NCI-H2171 (cell line): ENCODE data around the gene NFIA.
"Not testable (repeated sequence)": the region's sequence is repeated elsewhere in the genome, so short reads cannot be mapped to it uniquely, and the experiment has no call there.

ENCODE experiments used
- DNase-seq: peaks from one replicate; lab custom pipeline; 2025; lab: John Stamatoyannopoulos, UW

NFIA gene

GRCh38 chr1:61271412-61271789 is 189.0 kb downstream of the NFIA start:
- no peak for DNase-seq

GRCh38 chr1:61273167-61273705 is 190.9 kb downstream of the NFIA start:
- no peak for DNase-seq

GRCh38 chr1:61273861-61274260 is 191.5 kb downstream of the NFIA start:
- no peak for DNase-seq

- no peak for DNase-seq
Observed at GRCh38 chr1:61274939-61275338, 192.6 kb downstream of the NFIA start.

GRCh38 chr1:61276246-61276645 is 193.9 kb downstream of the NFIA start:
- DNase-seq: no peak

- DNase-seq: no peak
Observed at GRCh38 chr1:61277121-61277690, 194.8 kb downstream of the NFIA start.

- DNase-seq: not testable (repeated sequence)
Observed at GRCh38 chr1:61278503-61278902, 196.1 kb downstream of the NFIA start.

- no peak for DNase-seq
Observed at GRCh38 chr1:61278966-61279365, 196.6 kb downstream of the NFIA start.

- DNase-seq: no peak
Observed at GRCh38 chr1:61279570-61279969, 197.2 kb downstream of the NFIA start.

GRCh38 chr1:61280452-61280851 is 198.1 kb downstream of the NFIA start:
- no peak for DNase-seq

- DNase-seq: no peak
Observed at GRCh38 chr1:61282387-61282786, 200.0 kb downstream of the NFIA start.

GRCh38 chr1:61284248-61284854 is 202.0 kb downstream of the NFIA start:
- DNase-seq: no peak

GRCh38 chr1:61284936-61285335 is 202.6 kb downstream of the NFIA start:
- DNase-seq: peak; percentile 8

- DNase-seq: no peak
Observed at GRCh38 chr1:61285371-61285885, 203.1 kb downstream of the NFIA start.

- no peak for DNase-seq
Observed at GRCh38 chr1:61287014-61287413, 204.7 kb downstream of the NFIA start.

- no peak for DNase-seq
Observed at GRCh38 chr1:61287734-61288133, 205.4 kb downstream of the NFIA start.

- DNase-seq: no peak
Observed at GRCh38 chr1:61289232-61290098, 207.1 kb downstream of the NFIA start.

GRCh38 chr1:61290525-61290924 is 208.2 kb downstream of the NFIA start:
- no peak for DNase-seq

- no peak for DNase-seq
Observed at GRCh38 chr1:61293197-61293596, 210.8 kb downstream of the NFIA start.

- DNase-seq: no peak
Observed at GRCh38 chr1:61293986-61294504, 211.7 kb downstream of the NFIA start.

GRCh38 chr1:61294930-61295329 is 212.6 kb downstream of the NFIA start:
- DNase-seq: no peak

GRCh38 chr1:61295818-61296537 is 213.6 kb downstream of the NFIA start:
- no peak for DNase-seq
